Fibroblast of skin of left quadriceps (primary cell): ENCODE measurements around the gene EVC.
A peak's percentile ranks its signal among the peaks of the same experiment; 100 is the strongest.
"Not testable (repeated sequence)": the region's sequence is repeated elsewhere in the genome, so short reads cannot be mapped to it uniquely, and the experiment has no call there.

Source experiments
- DNase-seq, 2 experiments: peaks; one replicate each; pipeline ENCODE4 v3.0.0-alpha.2; 2013; ENCODE audit warnings: low read depth in 2 of 2

The EVC gene

DNA sequence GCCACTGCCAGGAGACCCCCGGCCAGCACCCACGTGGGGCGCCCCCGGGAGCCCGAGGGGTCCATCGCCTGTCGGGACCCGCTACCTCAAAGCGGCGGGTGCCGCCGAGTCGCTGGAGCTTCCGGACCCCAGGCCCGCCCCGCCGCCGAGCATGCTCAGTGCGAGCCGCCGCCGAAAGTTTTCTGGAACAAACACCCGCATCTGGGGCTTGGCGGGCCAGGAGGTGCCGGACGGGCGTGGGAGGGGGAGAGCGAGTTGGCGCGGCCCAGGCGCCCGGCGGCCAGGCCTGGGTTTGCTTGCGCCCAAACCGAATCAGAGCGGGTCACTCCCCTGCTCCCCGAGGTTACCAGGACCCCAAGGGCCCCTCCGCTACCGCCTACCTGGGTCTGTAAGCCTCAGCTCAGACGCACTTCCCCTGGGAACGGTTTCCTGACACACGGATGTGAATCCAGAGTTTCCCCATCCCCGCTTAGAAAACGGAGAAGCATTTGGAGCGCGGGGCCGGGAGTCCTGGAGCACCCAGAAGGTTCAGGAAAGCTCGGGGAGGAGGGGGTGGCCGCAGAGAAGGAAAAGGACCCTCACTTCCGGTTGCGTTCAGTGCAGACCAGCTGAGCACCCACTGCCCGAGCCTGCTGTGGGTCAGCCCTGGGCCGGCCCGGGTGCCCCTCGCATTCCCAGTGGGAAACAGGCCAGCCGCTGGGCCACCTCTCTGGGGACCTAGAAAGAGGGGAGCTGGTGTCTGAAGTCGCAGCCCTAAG is 2.4 kb upstream of the EVC start, which contains the start of gene EVC2:
Gene EVC2 (minus strand): TSS at position 111 of the 758 bp plus-strand sequence. CDS start 46 bp downstream, at position 65.
- DNase-seq: no peak

- no peak for DNase-seq
Measured at GRCh38 chr4:5709207-5709575, 1.8 kb upstream of the EVC start.

DNA sequence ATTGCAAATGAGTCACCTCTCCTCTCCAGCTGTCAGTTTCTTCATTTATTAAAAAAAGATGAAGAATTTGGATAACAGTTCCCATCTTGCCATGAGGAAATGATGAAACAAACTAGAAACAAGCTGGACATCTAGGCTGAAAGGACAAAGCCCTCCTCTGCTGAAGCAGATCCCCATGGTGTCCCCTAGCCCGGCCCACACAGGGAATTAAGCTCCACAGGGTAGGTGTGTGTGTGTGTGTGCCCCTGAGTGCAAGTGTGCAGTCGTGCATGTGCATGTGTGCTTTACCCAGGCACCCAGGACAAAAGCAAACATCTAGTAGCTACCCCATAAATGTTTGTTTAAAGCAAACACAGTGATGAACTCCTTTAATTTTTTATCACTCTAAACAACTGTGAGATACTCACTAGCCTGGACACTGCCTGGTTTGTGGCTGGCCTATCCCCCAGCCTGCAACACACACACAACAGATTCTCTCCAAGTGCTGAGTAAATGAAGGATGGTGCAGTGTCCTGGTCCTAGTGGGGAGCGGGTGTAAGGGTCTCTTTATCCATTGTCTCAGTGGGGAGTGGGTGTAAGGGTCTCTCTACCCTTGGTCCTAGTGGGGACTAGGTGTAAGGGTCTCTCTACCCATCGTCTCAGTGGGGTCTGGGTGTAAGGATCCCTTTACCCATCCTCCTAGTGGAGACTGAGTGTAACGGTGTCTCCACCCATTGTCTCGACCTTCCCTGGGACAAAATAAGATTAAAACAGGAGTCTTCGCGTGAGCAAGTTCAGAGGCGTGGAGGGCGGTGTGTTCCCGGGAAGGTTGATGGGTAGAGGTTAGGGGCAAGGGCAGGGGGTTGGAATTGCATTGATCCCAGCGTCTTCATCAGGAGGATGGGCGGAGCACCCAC is 688 bp upstream of the EVC start:
- DNase-seq: no peak

- no peak for DNase-seq
Measured at GRCh38 chr4:5711479-5712184, 631 bp downstream of the EVC start.

- peak; percentile 45 to 52 for DNase-seq
Measured at GRCh38 chr4:5712517-5712916, 1.5 kb downstream of the EVC start.

DNA sequence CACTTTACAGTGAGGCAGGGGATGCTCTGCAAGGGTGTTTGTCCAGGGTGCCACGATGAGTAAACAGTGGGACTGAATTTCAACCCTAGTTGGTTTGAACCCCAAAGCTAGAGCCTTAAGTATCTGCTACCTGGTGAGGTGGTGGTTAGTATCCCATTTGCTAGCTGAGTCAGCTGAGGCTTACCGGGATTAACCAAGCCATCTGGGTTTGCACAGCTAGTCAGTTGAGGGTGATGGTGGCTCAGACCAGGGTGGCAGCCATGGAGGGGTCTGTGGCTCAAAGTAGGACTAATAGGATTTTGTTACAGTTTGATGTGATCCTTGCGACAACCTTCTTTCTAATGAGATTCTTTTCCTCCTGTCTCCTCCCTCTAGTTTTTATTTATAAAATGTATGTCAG is 1.9 kb downstream of the EVC start:
- DNase-seq: no peak

DNA sequence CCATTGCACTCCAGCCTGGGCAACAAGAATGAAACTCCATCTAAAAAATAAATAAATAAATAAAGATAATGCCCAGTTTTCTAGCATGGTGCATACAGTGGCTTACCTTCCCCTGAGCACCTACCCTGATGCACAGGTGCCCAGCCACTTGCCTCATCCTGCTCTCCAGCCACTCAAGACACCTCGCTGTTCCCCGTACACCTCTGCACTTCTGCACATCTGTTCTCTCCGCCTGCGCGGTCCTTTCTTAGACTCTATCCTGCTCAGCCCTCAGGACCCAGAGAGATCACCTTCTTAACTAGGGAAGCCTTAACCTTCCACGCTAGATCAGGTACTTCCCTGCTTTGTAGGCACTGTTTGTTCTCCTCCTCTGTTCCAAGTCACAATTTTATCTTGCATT is 2.9 kb downstream of the EVC start:
- no peak for DNase-seq

DNA sequence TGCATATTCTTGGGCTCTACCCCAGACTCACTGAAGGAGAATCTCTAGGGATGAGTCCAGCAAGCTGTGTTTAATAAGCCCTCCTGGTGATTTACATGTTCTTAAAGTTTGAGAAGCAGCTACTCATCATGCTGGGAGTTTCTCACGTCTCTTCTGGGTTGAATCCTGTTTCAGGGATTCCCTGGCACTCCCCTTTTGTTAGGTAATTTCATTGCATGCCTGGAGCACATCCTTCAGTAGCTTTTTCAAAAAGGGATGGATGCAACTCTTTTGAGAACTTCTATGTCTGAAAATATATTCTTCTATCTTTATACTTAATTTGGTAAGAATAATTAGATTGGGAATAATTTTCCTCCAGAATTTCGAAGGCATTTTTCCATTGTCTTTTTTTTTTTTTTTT is 4.4 kb downstream of the EVC start:
- DNase-seq: no peak

DNA sequence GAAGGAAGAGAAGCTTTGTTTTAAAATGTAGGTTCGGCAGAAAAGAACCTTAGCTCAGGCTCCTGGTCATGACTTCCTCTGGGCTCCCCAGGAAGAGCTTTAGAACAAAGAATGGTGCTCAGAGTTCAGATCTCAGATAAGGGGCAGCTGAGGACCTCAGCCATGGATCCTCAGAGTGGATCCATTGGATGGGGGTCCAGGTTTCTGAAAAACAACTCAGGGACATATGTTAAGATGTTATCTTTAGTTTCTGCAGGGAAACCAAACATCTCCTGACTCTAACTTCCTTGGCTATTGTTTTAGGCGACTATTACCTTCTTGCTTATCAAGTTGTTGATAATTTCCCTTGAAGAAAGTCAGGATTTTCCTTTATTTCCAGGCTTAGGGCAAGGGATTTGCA is 5.4 kb downstream of the EVC start:
- no peak for DNase-seq

DNA sequence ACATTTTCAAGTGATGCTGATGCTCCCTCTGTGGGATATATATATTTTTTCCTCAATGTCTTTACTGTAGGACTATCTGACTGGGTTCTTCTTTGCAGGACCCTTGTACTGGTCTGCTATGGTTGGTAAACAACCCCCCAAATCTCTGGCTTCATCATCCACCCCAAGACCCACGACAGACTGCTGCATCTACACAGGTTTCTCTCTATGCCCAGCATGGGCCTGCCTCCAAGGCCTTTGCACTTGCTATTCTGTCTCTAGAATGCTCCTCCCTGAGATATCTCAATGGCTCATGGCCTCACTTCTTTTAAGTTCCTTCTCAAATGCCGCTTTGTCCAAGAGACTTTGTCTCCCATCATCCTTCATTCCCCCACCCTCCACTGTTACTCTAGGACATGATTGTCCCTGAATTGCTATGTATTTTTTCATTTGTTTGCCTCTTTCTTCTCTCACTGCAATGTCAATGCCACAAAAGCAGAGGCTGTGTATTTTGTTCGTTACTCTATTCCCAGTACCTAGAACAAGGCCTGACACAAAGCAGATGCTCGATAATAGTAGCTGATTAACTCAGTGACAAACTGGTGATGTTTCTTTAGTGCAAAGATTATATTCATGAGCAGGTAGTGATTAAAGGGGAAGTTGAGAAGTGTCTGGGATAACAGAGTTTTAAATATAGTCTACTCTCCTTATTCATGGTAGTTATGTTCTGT is 6.6 kb downstream of the EVC start:
- no peak for DNase-seq

- DNase-seq: no peak
Measured at GRCh38 chr4:5718411-5718810, 7.4 kb downstream of the EVC start.

GRCh38 chr4:5719350-5720055 is 8.5 kb downstream of the EVC start:
- no peak for DNase-seq

- DNase-seq: no peak
Measured at GRCh38 chr4:5720157-5720850, 9.3 kb downstream of the EVC start.

GRCh38 chr4:5720980-5721379 is 10.0 kb downstream of the EVC start:
- DNase-seq: no peak

DNA sequence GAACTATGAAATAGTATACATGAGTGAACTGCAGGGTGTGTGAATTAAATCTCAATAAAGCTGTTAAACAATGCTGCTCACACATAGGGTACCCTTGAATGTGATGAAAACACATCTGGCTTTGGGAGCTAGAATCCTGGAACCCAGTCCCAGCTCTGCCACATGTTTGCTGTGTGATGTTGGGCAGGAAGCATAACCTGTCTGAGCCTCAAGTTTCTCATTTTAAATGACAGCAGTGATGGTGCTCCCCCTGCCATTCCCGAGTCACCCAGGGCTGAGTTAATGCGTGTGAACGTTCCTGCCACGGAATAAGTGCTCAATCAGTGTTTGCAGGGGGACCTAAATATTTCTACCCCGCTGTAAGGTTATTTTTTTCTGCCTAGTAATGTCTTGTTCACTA is 10.9 kb downstream of the EVC start:
- DNase-seq: no peak

- DNase-seq: no peak
Measured at GRCh38 chr4:5722328-5722727, 11.3 kb downstream of the EVC start.

- DNase-seq: no peak
Measured at GRCh38 chr4:5724377-5724776, 13.4 kb downstream of the EVC start.

DNA sequence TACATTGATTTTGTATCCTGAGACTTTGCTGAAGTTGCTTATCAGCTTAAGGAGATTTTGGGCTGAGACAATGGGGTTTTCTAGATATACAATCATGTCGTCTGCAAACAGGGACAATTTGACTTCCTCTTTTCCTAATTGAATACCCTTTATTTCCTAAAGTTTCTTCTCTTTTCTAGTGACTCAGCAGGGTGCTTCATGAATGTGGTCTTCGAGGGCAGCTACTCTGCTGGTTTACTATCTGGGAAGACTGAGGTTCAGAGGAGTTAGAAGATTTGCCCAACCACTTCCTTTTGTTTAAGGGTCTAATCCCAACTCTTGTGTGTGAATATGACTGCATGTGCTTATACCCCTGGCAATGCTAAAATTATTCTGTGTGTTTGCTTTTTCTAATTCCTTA is 17.4 kb downstream of the EVC start:
- not testable (repeated sequence) for DNase-seq

- no peak for DNase-seq
Measured at GRCh38 chr4:5730436-5730835, 19.4 kb downstream of the EVC start.
